Non-pigmented ciliary epithelial cell (primary cell): ENCODE data around the gene DOCK1.

Source experiments
- DNase-seq: peaks from one replicate; pipeline ENCODE4 v3.0.0-alpha.2; 2010; ENCODE audit warnings: low read depth

Gene DOCK1

DNA sequence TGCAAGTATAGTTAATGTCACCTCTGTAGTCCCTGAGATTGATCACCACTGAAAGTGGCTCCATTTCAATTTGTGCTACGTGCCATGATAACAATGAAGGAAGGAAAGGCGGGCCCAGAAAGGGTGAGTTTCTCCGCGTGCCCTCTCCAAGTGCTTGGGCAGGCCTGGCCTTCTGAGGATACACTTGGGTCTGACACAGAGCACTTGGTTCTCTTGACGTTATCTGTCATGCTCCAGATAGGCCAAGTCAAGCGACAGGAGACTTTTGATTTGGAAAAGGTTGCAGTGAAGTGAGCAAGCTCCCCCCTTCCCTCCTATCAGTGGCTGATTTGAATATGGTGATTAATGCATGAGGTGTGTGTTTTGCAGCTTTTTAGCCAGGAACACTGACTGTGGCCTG lies 452.0 kb downstream of the DOCK1 start:
- DNase-seq = no peak

DNA sequence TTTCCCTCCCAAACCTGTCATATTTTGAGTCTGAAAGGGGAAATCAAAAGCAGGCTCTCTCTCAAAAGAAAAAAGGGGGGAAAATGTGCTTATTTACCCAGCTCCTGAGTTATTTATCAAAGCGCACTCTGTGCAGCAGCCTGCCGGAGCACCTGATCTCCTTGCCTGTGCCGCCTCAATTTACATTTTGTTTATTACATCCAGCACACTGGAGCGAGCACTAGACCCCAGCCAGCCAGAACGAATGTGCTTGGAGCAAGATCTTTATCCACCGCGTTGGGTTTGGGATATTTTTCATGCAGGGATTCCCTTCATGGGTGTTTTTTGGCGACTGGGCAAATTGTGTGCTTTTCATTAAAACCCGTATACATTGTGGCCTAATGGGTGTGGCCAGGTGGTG lies 453.1 kb downstream of the DOCK1 start:
- no peak for DNase-seq

DNA sequence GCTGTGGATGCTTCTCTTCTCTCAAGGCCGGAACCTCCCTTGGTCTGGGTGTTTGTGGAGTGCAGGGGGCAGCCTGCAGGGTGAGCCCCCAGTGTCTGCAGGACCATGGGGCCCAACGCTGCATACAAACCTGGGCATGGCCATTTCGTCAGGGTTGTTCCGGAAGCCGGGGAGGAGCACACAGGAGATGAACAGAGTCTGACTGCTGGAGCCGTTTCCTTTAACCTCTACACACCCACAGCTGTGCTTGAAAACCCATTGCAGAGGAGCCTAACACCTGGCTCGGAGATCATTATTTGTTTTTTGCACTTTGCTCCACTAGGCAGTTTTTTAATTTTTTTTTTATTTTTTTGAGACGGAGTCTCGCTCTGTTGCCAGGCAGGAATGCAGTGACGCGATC lies 458.8 kb downstream of the DOCK1 start:
- DNase-seq = no peak

DNA sequence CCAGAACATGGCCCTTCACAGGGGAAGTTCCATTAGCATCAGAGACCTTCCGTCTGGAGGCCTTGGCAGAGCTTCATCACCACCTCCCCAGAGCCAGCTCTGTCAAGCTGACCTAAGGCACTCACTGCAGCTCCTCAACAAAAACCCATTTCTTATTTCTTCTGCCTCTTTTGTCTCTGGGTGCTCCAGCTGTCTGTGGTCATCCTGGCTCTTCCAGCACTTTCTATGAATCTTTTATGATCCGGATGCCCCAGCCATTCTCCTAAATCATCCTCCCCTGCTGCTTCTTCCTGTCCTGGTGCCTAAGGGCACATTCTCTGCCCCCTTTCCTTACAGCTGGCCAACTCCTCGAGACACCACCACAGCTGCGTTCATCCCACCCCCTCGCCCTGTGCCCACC lies 462.9 kb downstream of the DOCK1 start:
- DNase-seq = no peak

DNA sequence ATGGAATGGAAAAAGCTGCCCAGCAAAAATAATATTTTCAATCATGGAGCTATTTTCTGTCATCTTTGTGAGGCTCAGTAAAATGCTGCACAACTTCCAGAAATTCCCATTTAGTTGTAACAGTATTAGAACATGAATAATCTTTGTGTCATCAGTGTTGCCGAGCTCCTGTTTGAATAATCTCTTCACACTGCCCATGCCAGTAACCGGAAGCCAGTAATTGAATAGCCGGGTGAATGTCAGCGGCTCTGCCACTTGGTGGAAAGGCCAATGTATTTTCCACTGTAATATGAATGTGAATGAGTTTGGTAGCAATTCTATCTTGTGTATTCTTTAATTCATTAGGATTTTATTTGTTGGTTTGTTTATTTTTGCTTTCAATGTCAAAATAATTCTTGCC lies 463.7 kb downstream of the DOCK1 start:
- DNase-seq = no peak

DNA sequence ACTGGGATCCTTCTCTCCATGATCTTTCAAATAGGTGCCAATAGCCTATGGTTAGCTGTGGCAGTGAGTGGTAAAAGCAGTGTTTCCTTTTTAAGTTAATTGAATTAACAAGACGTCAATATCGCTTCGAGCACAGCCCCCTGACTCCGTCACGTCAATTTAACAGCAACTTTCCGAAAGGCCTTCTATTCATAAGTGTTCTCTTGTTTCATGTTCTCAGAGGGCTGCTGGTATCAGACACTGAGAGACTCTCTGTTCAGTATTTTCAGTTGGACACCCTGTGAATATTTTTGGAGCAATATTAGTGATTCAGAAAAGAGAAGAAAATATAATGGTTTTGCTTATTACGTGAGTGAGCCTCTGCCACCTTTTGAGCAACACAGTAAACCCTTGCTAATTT lies 465.4 kb downstream of the DOCK1 start:
- no peak for DNase-seq

DNA sequence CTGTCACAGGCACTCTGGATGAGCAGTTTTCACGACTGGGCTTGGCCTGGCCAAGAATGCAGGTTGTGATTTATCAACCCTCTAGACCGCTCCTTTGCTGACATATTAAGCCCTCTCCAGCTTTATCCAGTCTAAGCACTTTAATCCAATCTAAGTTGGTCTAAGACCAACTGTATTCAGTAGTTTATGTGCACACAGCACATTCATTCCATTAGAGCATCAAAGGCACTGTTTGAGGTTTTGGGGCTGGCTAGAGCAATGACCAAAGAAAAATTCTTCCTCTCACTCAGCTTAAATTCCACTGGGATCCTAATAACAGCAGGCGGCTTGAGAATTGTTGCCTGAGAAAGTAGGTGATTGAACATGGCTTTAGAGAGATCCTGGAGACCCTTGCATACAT lies 467.1 kb downstream of the DOCK1 start:
- no peak for DNase-seq

DNA sequence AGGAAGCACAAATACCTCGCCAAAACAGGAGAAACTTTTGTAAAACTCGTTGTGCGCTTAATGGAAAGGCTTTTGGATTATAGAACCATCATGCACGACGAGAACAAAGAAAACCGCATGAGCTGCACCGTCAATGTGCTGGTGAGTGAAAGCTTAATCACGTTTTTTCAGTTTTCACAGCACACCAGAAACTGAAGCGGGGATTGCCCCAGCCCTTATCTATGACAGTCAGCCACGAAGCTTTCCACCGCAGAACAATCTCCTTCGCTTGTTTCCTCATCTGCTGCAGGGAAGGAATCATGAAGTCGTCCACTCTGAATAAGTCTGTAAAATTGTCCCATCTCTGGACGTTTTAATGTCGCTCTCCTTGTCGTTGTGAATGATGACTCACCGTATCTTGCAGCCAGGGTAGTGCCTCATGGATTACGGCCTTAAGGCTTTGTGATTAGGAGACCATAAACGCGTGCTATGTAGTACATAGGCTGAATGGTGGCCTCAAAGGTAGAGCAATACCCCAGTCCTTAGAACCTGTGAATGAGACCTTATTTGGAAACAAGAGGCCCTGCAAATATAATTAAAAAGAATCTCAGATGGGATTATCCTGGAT lies 468.9 kb downstream of the DOCK1 start:
- DNase-seq = no peak

DNA sequence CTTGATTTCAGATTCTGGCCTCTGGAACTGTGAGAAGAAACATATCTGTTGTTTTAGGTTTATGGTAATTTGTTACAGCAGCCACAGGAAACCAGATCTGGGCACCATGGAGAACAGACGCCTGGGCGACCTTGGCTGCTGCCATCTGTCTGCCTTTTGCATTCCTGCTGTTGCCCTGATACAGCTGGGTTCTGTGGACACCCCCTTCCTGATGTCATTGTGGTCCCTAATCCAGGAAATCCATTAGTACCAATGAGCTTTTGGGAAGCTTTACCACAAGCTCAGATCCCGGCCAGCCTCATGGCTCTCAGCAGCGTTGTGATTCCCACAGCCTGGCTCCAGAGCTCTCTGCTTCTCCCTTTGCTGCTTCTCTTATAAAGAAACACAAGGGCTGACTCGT lies 469.7 kb downstream of the DOCK1 start:
- no peak for DNase-seq

DNA sequence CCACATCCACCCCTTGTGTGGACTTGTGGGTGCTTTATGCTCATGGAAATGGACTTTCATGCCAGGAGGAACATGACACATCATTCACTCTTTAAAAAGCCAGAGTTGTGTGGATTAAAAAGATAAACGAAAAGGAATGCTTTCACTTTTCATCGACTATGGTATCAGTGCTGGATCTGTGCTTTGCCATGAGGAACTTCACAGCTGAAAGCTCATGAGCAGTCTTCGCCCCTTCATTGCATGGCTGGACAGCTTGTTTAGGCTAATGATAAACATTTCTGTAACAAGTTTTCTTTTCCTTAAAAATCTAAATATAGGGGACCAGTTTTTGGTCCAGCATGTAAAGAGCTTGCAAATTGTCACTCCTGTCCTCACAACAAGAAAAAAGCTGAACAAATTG lies 470.2 kb downstream of the DOCK1 start:
- DNase-seq = no peak

DNA sequence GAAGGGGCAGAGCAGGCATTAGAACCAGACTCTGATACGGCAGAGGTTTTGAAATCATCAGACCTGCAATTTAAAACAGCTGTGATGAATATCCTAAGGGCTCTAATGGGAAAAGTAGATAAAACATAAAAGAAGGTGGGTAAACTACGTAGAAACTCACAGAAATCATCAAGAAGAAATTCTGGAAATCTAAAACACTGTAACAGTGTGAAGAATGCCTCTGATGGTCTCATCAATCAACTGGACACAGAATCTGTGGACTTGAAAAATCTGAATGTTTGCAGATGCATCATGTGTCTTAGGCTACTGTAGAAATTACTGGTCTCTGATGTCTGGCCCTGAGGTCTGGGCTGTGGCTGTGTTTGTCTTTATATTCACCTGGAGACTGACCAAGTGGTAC lies 470.8 kb downstream of the DOCK1 start:
- DNase-seq = no peak

DNA sequence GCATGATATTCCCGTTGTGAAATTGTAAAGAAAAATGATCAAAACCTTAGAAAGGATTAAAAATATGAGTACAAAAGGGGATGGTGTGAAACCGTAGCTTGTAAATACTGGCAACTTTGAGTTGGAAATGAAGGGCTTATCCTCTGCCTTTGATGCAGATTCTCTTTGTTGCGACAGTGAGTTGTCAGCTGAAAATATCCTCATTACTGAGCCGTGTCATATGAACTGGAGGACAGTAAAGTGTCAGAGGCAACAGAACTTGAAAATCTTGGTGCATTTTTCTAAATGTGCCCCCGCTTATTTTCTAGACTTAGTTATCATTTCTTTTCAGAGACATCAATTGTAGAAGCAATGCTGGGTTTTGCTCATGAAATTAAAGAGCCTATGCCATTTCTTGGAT lies 473.4 kb downstream of the DOCK1 start:
- DNase-seq = no peak

DNA sequence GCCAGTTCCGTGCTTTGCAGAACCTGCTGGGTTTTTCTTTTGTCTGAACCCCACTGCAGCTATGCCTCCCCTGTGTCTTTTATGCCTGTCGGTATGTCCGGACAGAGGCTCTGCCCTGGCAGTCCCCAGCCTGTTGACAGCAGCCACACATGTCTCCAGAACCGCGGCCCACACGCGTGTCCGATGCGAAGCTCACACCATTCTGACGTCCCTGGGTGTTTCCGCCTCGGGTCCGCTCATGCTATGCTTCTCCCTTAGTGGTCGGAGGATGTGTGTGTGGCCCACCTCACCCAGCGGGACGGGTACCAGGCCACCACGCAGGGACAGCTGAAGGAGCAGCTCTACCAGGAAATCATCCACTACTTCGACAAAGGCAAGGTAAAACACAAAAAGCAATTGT lies 479.3 kb downstream of the DOCK1 start:
- DNase-seq = no peak

DNA sequence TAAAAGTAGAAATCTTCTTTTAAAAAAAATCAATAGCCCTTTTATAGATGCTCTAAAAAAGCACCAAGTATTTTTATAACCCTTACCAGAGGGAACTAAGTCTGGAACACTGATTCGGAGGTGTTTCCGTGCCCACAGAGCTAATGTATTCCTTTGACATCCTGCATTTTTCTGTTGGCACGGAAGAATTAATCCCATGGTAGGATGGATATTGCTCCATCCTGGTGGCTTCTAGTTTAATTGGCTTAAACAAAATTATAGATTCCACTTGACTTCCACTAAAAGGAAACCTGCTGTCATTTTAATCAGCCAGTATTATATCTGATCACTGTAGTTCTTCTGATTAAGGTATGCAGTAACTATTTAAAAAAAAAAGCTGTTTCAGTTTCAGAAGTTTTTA lies 479.8 kb downstream of the DOCK1 start:
- DNase-seq = no peak

DNA sequence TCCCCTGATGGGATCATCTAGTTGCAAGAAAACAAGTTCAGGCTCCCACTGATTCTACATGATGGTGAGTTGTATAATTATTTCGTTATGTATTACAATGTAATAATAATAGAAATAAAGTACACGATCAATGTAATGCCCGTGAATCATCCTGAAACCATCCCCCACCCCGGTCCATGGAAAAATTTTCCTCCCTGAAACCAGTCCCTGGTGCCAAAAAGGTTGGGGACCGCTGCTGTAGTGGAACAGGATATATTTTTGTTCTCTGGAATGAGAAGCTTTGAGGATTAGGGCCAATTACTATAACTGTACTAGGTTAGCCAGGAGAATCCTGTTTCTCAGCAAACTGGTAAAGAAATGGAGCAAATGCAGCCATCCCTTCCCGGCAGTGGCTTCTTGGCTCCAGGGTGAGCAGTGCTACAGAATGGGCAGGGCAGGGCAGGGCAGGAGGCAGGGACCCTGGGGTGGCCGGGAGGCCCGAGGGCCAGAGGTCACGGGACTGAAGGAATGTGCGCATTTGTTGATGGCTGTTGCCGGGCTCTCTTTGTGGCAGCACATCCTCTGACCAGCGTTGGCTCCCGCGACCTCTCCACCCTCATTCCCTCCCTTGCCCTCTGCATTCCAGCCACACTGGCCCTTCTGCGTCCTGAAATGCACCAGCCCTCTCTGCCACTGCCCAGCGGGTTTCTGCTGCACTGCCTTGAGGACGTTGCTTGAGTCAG lies 481.5 kb downstream of the DOCK1 start:
- DNase-seq = no peak

DNA sequence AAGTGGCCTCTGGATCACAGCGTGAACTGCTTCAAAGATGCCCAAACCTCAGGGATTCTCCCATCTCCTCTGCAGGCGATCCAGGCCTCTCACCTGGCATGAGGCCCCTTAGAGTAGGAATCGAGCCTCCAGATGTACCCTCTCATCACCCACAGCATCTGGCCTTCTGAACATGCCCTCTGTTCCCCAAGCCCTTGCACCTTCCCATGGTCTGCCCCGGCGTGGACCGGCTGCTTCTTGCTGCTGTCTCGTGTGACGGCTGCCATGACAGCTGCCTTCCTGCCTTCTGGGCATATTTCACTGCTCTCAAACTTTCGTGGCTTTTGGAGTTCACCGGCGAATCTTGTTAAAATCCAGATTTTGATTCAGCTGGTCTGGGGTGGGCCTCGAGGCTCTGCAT lies 486.6 kb downstream of the DOCK1 start:
- DNase-seq = no peak

DNA sequence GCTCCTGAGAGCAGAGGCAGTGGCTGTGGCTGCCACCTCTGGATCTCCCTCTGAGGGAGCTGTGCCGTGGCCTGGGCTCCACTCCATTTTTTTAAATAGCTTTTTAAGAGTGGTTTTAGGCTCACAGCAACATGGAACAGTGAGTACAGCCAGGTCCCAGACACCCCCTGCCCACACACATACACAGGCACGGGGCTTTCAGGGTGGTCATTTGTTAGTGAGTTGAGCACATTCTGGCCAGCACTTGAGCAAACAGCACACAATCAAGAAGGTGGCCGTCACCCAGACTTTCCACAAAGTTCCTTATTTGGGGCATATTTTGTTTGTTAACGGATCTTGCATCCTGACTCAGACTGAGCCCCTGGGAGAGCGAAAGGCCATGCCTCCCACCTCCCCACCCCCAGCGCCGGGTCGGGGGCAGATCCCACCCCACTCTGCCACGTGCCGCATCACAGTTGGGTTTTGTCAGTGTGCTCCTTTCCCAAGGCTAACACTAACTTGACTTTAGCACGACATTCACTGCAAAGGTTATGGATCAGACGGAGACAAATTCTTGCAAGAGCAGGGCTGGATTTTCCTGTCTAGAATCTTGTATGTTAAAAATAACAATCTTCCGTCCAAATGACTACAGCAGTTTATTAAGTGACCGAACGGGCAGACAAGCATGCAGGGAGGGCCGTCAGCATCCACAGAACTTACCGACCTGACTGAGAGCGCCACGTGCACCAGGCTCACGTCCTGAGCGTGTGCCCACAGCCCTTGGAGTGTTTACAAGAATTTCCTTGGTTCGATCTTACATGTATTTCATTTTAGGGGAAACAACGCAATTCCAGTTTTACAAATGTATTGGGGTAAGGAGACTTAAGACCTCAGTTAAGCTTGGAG lies 487.4 kb downstream of the DOCK1 start:
- no peak for DNase-seq

DNA sequence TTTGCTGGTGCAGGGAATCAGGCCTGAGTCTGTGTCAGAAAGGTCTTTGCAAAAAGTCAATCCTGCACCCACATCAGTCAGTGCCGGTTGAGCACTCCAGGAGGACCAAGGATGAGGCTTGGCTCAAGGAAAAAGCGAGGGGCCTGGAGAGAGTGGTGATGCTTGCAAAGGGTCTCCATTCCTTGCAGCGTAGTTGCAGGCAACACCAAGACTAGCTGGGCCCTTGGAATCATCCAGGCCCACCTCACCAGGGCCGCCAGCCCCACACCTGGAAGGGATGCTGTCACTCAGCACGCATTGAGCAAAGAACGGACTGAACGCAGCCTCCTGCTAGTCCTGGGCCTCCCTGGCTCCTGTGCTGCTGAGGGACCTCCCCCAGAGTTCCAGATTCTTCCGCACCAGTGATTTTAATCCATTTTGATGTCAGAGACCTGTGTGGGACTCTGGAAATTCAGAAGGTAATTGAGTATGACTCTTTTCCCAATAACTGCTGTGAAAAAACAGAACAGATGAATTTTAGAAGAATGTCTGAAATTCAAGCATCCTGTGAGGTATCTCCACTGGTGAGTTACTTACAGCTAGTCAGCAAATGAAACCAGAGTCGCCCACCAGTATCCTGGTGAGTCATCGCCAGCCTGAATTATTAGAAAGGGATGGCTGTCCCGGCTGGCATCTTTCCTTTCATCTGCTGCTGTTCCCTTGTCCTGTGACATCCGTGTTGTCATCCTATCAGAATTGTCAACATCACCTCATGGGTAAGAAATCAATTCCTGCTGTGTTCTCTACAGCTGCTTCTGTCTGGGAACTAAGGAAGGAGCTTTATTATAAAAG lies 493.1 kb downstream of the DOCK1 start:
- peak; percentile 41 for DNase-seq

DNA sequence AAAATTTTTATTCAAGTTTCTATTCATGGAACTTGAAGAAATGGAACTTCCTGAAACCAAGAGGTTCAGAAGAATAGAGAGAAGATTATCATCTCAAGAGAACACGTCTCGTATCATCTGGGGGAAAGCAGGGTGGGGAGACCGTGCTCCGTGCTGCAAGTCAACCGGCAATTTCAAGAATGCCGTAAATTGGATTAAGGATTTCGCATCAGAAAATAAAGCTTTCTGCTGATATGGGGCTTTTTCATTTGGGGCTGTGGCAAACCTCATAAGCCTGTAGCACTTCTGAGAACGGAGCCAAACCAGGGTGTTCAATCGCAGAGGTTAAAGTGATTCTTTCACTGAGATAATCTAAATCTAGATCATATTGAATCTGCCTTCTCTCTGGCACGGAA lies 493.7 kb downstream of the DOCK1 start:
- DNase-seq = no peak

DNA sequence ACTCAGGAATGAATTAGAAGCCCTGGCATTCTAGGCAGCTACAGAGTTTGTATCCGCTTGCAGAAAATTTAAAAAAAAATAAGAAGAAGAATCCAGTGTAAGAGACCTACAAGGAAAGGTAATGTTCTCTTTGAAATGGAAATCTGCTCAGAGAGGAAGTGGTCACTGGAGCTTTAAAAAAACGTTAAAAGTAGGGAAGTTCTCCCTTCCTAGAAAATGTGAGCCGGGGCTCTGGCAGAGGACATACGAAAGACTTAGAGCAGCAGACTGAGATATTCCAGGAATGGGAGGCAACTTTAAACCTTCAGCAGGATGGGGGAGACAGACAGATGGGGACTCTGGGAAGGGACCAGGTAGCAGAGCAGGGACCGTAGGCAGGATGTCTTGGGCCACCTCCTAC lies 494.4 kb downstream of the DOCK1 start:
- DNase-seq = no peak

DNA sequence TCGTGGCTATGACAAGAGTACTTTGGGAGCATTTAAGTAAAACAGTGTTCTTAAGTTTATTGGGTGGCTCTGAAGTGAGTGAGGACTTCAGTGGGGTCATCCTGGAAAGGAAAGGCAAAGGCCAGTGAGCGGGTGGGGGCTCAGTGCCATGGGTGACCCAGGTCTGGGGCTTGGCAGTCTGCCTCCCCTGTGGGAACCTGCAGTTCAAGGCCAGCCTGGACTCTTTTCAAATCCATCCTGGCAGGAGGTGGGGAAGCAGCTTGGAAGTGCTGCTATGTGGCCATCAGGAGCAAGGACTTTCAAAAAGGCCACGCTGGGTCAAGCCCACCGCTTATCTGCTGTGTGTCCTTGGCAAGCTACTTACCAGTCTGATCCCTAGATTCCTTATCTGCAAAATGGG lies 495.0 kb downstream of the DOCK1 start:
- DNase-seq = no peak
